Measurements from ENCODE around the gene TGDS. TPM values are rescaled to one million over a fixed set of nuclear protein-coding genes. Genes with fewer than 3 reads are reported as not detected.

The TGDS gene
- polyA plus RNA-seq, 3 donors = 20.0 to 23.7 (median 22.7) TPM

DNA sequence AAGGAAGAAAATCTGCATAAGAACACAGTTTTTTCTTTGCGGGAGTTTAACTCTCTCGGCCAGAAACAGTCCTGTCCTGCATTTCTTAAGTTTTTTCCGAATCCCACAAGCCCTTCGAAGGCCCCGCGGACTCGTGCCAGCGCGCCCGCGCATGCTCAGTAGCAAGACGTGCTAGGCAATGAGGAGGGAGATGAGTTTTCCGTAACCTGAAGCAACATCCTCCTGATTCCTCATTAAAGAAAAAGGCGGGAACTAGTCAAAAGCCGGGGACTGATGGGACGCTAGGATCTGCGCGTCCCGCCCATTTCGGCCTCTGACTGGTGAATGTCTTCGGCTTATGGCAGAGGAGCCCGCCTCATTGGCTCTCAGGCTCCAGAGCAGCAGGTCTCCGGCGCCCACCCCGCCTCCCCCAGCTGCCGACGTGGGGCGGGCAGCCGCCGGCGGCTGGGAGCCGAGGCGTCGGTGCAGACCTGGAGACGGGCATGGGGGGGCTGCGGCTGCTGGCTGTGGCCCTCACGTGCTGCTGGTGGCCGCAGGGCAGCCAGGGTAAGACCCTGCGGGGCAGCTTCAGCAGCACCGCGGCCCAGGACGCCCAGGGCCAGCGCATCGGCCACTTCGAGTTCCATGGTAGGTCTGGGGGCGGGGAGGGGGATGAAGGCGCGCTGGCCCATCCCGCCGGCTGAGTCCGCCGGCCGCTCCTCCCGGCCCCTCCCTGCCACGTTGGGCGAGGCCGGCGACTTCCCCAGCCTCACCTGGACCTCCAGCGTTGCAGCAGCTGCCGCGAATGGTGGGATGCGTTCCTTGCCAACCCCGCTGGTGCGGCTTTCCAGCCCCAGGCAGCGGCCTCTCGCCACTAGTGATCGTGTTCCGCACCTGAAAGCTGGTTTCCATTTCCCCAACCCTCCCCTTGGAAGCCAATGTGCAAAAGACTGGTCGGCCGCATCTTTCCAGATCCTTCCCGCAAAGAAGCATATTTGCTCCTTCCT lies 5.8 kb upstream of the TGDS start, which contains the start of gene GPR180:
GPR180 (plus strand) TSS at position 412 of the 986 bp plus-strand sequence; CDS start at position 483, 71 bp downstream.
- DNase-seq (ENCODE audit: low read depth in 3 of 3, low spot score in 2 of 3) = peak; percentile 94 to 96 (median 95)

DNA sequence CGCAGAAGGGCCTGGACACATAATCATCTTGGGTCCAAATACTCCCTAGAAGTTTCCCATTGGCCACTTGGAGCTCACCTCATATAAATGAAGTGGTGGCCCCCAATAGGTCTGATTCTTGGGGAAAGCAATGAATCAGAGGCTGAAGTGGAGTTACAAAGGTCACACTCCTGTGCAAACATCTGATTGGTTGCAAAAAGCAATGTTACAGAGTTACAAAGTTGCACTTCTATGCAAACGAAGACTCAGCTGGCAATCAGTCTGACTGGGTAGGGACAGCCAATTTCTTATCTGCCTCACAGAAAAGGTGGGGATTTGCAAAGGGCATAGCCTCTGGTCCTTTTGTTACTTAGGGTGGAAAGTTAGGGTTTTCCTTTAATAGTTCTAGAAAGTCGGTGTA lies 3.9 kb upstream of the TGDS start:
- no peak for DNase-seq (ENCODE audit: low read depth in 3 of 3, low spot score in 2 of 3)

DNA sequence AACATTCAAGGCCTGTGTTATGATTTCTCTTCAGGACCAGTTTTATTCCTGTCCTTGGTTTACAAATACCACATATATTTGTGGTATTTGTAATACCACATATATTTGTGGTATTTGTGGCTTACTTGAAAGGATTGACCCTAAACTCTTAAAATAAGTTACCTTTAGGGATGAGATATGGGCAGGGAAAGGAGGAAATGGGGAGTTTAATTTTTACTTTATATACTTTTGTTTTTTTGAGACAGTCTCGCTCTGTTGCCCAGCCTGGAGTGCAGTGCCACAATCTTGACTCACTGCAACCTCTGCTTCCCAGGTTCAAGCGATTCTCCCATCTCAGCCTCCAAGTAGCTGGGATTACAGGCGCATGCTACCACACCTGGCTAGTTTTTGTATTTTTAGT lies 2.3 kb upstream of the TGDS start:
- no peak for DNase-seq (ENCODE audit: low read depth in 3 of 3, low spot score in 2 of 3)

DNA sequence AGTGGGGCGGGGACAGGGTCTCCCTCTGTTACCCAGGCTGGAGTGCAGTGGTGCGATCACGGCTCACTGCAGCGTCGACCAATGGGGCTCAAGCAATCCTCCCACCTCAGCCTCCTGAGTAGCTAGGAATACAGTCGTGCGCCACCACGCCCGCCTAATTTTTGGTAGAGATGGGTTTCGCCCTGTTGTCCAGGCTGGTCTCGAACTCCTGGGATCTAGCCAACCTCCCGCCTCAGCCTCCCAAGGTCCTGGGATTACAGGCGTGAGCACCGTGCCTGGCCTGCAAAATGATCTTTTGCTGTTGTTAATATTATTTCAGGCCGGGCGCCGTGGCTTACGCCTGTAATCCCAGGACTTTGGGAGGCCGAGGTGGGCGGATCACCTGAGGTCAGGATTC lies 621 bp upstream of the TGDS start:
- DNase-seq (ENCODE audit: low read depth in 3 of 3, low spot score in 2 of 3) = no peak

DNA sequence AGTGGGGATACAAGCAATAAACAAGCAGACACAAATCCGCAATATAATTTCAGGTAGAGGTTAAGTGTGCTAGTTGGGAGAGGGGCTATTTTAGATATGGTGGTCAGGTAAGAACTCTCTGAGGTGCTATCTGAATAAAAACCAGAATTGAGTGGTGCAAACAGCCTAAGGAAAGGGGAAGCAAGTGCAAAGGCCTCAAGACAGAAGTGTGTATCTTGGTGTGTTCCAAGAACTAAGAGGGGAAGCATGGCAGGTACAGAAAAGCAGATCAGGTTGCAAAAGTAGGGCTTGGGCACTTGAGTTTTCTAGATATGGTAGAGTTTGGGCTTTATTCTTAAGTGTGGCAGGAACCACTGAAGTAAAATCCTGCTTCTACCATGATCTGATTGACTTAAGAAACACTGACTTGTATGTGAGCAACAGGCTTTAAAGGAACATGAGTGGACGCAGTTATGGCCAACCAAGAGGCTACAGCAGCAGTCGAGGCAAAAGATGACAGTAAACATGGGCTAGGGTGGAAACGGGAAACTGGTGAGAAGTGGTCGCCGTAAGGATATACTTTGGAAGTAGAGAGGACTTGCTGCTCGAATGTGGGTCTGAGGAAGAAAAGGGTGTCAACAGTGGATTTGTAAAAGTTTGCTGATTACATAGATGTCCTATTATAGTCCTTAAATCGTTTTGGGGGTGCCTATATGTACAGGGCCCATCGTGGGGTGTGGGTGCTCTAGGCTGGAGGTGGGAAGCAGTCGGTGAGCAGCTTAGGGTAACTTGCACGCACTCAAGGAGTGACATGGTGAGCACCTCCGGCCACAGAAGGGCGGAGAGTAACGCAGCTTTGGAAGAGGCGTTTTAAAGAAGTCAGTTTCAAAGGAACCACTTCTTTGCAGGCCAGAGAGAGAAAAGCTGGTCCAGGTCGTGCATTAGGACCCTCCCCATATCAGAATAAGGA lies 677 bp downstream of the TGDS start:
- DNase-seq (ENCODE audit: low read depth in 3 of 3, low spot score in 2 of 3) = no peak

DNA sequence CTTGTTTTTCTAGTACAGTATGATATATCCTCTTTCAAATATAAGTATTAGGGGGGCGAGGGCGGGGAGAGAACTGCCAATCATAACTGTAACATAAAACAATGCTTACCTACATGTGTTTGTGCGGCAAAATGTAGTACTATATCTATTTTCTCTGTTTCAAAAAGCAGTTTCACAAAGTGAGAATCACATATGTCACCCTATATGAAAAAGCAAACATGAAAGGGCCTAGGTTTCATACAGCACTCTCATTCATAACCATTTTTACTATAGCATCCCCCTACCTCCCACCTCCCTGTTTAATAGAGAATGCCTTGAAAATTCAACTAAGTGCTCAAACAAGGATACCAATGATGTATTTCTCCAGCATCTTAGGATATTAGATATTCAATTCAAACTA lies 5.2 kb downstream of the TGDS start:
- DNase-seq (ENCODE audit: low read depth in 3 of 3, low spot score in 2 of 3) = no peak

DNA sequence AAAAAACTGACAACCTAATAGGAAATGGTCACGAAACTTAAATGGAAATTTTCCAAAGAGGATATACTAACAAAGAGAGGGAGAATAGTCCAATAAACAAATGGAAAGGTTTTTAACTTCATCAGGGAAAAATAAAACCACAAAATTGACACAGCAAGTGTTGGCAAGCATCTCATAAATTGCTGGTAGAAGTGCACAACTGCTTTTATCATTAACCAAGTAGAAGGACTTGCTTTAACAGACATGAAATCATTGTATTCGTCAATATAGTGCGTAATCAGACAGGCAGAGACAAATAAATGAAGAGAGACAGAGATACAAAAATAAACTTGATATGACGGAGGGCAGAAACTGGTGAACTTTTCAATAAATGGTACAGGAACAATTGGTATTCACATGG lies 7.4 kb downstream of the TGDS start:
- DNase-seq (ENCODE audit: low read depth in 3 of 3, low spot score in 2 of 3) = no peak

DNA sequence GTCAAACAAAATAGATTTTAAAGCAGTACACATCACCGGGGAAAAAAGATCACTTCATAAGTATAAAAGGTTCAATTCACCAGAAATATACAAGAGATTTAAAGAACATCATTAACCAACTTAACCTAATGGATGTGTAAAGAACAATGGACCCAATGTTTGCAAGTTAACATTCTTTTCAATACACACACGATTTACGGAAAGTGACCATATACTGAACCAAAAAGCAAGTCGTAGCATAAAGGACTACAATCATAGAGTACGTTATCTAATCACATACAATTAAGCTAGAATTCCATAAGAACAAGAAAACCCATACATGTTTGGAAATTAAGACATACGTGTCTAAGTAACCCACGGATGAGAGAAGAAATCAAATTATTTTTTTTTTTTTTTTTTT lies 9.6 kb downstream of the TGDS start:
- DNase-seq (ENCODE audit: low read depth in 3 of 3, low spot score in 2 of 3) = no peak

DNA sequence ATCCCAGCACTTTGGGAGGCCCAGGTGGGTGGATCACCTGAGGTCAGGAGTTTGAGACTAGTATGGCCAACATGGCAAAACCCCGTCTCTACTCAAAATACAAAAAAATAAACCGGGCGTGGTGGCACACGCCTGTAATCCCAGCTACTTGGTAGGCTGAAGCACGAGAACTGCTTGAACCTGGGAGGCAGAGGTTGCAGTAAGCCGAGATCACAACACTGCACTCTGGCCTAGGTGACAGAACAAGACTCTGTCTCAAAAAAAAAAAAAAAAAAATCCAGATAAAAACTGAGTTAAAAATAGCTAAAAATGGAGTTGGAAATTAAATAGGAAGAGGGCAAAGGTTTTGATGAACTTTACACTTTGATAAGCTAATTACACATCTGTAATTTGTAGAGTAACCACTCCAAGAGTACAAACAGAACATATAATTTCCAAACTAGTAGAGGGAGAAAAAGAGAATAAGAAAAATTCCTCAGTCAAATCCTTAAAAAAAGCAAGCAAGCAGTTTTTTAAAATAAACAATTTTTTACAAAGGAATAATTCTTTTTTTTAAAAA lies 10.3 kb downstream of the TGDS start:
- no peak for DNase-seq (ENCODE audit: low read depth in 3 of 3, low spot score in 2 of 3)

DNA sequence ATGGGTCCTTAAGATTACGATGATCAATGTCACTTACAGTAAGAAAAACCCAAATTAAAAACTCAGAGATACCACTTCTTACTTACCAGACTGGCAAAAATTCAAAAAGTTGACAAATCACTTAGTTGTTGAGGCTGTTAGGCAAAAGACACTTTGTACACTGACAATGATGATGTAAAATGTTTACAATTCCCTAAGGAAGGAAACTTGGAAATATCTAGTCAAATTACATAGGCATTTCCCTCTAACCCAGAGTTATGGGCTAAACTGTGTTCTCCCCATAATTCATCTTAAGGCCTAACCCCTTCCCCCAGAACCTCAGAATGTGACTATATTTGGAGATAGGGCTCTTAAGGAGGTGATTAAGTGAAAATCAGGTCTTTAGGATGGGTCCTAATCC lies 12.0 kb downstream of the TGDS start:
- DNase-seq (ENCODE audit: low read depth in 3 of 3, low spot score in 2 of 3) = no peak

DNA sequence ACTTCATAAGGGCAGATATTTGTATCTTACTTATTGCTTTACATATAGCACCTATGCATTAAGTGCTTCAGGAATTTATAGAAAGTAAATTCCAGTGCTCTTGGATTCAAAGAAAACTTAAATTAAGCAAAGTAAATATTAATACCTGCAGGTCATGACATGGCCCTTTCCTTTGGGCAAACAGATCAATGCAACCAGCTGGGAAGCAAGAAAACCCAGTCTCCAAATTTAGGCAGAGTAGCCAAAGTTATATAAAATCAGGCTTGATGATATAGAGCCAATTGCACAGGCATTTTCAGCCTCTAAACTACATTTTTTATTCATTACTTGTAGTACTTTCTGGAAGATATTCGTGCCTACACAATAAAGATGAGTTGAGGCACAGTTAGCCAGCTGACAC lies 16.9 kb downstream of the TGDS start:
- DNase-seq (ENCODE audit: low read depth in 3 of 3, low spot score in 2 of 3) = no peak

DNA sequence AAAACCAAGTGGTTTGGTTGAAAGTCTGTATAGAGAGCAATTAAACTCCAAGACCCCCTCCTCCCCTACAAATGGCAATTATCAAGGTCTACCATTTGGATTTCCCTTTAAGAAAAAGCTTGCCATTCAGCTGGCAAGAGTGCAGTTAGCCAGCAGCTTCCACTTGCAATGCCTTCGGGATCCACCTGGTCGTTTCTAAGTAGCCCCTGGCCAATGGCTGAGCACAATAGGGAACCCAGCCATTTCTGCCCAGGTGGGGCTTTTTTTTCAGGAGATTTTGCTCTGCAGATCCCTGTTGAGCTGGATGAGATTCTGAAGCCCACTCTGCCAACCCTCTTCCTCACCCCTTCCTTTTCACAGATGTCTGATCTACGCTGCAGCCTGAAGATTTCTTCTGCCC lies 26.3 kb downstream of the TGDS start:
- no peak for DNase-seq (ENCODE audit: low read depth in 3 of 3, low spot score in 2 of 3)

DNA sequence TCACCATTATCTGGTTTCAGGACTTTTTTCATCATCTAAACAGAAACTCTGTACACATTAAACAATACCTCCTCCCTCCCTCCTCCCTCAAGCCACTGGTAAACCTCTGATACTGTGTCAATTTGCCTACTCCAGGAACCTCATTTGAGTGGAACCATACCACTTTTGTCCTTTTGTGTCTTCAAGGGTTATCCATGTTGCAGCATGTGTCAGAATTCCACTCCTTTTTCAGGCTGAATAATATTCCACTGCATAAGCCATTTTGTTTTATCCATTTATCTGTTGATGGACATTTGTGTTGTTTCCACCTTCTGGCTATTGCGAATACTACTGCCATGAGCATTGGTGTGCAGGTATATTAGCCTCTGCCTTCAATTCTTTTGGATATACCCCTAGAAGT lies 27.5 kb downstream of the TGDS start:
- DNase-seq (ENCODE audit: low read depth in 3 of 3, low spot score in 2 of 3) = no peak

DNA sequence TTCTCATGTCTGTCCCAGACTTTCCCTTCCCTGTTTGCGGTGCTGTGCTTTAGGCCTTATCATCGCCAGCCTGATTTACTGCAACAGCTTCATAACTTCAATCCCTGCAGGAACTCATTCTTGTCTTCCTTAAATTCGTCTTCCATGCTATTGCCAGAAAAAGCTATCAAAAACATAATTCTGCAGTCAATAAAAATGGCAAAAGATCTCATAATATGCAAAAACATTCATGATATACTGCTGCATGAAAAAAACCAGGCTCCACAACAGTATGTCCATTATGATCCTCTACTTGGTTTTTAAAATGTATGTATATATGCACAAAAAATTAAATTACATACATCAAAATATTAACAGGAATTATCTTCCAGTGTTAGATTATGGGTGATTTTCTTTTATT lies 28.4 kb downstream of the TGDS start:
- no peak for DNase-seq (ENCODE audit: low read depth in 3 of 3, low spot score in 2 of 3)

DNA sequence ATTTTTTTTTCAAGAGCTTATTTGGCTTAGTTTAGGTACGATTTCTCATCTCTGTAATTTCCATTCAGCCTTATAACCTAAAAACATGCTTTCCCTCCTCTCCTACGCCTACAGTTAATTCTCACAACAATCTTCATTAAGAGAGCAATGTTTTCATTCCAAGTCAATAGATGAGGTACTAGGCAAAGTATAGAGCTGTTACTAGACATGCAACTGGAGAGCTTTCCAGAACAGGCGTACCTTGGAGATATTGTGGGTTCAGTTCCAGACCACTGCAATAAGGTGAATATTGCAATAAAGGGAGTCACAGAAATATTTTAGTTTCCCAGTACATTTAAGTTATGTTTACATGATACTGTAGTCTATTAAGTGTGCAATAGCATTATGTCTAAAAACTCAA lies 34.8 kb downstream of the TGDS start:
- no peak for DNase-seq (ENCODE audit: low read depth in 3 of 3, low spot score in 2 of 3)

DNA sequence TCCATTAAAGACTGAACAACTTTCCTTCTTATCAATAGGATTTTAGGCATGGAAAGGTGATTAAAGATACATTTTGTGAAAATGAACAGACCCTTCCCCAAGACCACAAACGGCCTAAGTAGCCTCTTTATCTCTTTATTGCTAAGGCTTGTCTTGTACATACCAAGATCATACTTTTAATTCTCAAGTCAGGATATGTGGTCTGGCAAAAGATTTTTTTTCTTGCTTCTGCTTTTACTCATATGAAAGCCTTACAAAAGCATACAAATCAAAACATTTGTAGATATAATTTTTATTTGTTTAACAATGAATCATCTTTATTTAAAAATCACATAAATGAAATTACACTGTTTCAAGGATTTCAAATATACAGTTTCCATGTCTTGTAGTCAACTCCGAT lies 35.8 kb downstream of the TGDS start:
- DNase-seq (ENCODE audit: low read depth in 3 of 3, low spot score in 2 of 3) = no peak

DNA sequence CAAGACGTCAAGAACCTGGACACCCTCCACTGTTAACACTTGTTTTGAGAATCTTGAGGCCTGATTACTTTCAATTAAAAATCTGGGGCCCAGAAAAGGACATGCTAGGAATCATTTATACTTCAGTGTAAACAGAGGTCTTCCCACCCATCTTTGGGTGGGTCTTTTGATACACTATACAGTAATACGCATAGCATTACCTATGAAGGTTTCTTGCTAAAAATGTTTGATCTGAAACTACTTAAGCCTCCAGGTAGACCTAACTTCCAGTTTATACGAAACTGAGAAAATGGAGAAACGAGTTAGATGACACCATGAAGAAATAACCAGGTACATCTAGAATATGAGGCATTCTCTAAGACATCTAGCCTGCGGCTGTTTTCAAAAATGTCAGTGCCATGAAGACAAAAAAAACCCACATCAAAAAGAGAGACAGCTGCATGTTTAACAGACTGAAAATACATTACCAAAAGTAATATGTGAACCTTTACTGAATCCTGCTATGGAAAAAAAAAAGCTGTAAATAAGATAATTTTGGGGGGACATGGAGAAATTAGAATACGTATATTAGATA lies 36.6 kb downstream of the TGDS start:
- no peak for DNase-seq (ENCODE audit: low read depth in 3 of 3, low spot score in 2 of 3)

DNA sequence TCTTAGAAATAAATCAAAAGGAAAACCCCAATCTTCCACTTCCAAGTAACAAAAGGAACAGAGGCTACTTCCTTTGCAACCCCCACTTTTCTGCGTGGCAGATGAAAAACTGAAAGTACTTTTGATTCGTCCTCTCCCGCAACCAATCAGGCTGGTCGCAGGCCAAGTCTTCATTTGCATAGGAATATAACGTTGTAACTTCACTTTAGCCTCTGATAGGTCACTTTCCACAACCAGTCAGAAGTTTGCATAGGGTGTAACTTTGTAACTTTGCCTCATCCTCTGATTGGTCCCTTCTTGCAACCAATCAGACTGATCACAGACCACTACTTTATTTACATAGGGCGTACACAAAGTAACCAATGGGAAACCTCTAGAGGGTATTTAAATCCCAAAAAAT lies 37.2 kb downstream of the TGDS start:
- DNase-seq (ENCODE audit: low read depth in 3 of 3, low spot score in 2 of 3) = no peak

DNA sequence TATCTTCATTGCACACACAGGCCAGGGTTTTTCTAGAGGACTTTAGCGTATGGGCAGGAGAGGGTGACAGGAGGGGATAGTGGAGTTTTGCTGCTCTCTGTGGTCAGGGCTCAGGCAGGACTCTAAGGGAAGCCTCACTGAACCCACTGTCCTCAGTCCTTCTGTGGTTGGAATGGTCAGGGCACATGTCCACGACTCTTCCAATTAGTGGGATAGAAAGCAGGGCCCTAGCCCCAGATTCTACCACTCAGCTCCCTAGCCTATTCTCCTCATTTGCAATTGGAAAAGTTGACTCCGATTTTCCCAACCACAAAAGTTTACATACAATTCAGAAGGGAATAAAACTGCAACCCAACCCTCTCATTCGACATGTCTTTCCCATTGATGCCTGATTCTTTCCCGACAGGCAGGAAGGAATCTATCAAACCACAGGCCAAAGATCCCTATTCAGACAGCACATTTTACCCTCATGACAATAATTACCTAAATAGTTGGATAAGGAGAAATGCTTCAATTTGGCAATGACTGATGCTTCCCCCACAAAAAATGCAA lies 38.2 kb downstream of the TGDS start:
- no peak for DNase-seq (ENCODE audit: low read depth in 3 of 3, low spot score in 2 of 3)

DNA sequence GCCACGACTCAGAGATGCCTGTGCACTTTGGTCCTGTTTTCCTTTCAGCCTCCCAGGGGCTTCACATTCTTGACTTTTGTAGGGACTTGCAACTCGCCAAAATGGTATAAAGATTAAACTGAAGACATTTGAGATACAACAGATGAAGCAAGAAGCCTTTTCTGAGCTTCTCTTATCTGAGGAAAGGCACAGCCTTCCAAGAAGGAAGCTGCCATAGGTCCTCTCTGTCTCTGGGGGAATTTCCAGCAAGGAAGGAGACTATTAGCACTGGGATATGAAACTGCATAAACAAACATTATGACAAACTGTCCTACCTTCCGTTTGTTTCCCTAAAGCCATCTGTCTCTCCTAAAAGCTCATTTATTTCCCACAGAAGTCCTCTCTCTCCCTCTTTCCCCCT lies 39.3 kb downstream of the TGDS start:
- no peak for DNase-seq (ENCODE audit: low read depth in 3 of 3, low spot score in 2 of 3)
